B cell (primary cell): Measurements from ENCODE around the gene KMT2A.

Source experiments
- CTCF ChIP-seq: fragments of 200-600 bp; IDR thresholded peaks from one replicate; pipeline ENCODE4 v1.8.0; 2022; ENCODE audit warnings: antibody characterized with exemption, mild to moderate bottlenecking
- EZH2 ChIP-seq: IDR thresholded peaks from 2 replicates; pipeline ENCODE4 v1.6.1; 2012; ENCODE audit warnings: borderline replicate concordance, low read depth, mild to moderate bottlenecking, moderate library complexity, low read length; ENCODE audit not compliant: insufficient read depth, poor library complexity, severe bottlenecking

GRCh38 chr11:118401151-118401879 is 35.0 kb upstream of the KMT2A start, which contains the start of gene ATP5MG:
- TF ChIP-seq CTCF (peak; percentile 18), EZH2 (no peak)
